ENCODE measurements around the gene CD79B.
A peak's percentile ranks its signal among the peaks of the same experiment; 100 is the strongest.
"Not testable (repeated sequence)": the region's sequence is repeated elsewhere in the genome, so short reads cannot be mapped to it uniquely, and the experiment has no call there.

The CD79B gene

DNA sequence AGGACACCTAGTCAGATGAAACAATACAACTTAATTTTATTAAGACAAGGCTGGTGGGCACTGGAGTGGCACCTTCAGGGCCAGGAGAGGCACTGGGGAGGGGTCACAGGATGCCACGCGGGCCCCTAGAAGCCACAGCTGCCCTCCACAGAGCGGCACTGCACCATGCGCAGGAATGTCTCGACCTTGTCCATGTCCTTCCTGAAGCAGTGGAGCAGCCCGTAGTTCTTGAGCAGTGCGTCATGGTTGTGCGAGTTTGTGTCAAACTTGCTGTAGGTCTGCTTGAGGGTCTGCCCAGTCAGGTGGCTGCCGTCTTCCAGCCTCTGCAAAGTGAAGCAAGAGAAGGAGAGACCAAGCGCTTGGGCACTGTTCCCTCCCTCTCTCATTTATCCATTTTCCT, 22.5 kb downstream of the CD79B start:
- not testable (repeated sequence) for DNase-seq

DNA sequence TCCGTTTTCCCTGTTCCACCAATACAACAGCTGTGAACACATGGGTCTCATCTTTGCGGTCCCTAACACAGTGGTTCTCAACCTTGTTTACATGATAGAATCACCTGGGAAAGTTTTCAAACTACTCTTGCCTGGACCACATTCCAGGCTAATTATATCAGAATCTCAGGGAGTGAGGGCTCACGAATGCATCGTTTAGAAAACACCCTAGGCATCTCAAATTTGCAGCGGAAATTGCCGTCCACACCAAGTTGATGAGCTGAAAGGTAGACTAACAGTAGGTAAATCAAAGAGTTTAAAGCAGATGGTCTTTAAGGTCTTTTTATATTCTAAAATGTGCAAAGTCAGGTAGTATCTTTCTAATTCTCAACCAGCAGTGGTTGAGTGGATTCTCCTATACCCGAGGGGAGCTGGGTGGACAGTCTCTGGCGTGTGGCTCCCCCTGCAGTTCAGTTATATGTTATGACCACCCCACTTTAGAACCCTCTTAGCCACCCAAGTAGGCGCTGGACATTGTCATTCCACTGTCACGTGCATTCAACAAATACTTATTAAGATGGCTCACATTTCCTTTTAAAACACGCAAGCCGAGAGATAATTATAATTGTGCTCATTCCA, 24.9 kb downstream of the CD79B start:
- DNase-seq: not testable (repeated sequence)

DNA sequence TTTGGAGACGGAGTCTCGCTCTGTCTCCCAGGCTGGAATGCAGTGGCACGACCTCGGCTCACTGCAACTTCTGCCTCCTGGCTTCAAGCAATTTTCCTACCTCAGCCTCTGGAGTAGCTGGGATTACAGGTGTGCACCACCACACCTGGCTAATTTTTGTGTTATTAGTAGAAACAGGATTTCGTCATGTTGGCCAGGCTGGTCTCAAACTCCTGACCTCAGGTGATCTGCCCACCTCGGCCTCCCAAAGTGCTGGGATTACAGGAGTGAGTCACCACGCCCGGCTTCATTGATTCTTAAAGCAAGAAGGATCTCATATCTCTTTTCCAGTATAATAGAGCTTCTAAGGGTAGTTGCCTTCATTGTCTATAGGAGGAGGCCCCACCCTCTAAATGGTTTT, 27.3 kb downstream of the CD79B start:
- not testable (repeated sequence) for DNase-seq

DNA sequence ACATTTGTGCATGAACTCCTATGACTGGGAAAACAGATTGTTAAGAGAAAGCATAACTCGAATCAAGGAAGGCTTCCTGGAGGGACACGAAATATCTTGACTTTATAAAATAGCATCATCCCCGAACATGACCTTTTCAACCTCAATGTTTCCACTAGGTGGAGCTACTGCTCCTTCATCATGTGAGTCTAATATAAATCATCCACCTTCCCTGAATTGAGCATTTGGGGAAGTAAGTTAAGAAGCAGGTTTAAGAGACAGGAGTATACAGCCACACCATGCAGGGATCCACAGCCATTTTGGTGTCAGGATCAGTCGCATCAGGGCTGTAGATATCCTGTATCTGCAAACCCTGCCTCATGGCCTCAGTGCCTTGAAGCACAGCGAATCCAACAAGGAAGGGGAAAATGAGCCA, 28.3 kb downstream of the CD79B start:
- DNase-seq: peak; percentile 1

DNA sequence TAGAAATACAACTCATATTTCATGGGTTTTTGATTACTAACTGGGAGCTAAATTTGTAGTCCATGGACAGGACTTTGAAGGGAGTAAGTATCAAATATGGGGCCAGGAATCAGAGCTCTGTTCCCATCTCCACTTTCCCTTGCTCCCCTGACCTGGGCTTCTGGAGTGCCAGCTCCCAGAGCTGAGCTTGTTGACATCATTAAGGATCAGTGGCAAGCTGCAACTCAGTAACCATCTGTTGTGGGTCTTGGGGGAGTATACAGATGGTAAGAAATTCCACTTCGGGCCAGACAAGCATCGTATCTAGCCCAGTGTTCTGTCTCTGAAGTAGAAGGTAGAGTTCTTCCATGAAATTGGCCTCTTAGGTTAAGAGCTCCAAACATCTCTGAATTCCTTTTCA, 30.2 kb downstream of the CD79B start:
- DNase-seq: not testable (repeated sequence)

DNA sequence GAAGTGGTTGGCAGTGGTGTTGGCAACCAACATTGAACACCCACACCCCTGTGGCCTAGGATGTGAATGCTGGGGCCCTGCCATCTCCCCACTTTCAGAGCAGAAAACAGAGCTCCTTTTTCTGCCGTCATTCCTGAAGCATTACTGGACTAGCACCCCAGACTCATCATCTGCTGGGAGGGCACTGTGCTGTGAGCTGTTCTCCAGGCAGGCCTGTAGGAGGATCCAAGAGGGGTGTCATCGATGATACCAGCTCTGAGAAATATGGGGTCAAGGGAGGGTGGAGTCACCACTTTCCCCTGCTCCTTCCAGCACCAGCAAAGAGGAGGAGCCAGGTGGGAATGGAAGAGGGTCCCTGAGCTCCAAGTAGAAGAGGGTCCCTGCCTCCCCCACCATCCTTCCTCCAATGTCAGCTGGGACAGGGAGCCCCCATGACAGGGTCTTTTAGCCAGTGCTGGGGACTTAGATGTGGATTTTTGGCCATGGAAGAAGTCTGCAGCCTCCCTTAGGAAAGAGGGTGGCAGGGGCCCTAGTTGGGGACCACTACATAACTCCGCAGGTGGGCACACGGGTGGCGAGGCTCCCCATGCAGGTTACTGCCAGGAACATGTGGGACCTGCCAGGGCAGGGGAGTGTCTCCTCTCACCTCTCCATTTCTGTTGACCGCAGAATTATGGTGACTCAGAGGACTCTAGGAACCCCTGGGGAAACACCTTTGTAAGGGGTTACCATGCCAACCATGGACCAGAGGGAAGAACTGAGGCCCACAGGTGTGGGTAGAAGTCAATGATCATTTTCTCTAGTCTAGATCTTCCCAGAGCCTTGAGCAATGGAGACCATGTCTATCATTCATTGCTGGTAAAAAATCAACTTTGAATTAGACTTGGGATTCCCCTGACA, 33.0 kb downstream of the CD79B start:
- not testable (repeated sequence) for DNase-seq

DNA sequence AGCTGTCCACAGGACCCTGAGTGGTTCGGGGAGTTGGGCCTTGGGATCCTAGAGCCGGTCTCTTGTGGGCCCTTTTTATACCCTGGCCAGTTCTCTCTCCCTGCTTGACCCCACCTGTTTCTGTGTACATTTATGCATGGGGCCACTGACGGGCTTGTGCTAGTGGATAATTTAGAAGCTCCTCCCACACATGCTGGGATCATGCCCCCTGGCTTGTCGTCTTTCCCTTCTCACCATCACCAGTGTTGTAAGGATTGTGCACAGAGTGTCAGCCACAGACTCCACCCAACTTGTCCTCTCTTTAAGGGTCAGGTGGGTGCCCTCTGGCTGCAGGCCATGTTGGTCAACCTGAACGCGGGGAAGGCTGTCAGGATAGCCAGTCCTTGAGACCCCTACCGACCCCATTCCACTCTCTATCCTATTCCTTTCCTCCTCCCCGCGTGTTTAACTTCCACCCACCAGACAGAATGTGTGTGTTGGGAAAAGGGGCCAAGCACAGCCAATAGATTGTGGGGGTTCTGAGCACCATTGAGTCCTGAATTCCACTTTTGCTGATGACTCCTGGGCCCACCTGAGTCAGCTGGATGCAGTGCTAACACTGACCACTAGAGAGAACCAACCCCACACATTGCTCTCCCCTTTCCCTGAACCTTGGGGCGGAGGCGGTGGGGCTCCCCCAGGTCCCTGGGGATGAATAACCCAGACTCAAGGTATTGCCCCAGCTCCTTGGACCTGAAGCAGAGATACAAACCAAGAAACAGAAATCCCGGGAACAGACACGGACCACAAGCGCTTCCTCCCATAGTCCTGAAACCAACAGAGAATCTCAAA, 35.4 kb downstream of the CD79B start, which contains the start of gene CSH1:
TSS of gene CSH1 (minus strand) at position 51 of the 831 bp plus-strand sequence. CDS start 63 bp downstream, outside the sequence.
- not testable (repeated sequence) for DNase-seq

DNA sequence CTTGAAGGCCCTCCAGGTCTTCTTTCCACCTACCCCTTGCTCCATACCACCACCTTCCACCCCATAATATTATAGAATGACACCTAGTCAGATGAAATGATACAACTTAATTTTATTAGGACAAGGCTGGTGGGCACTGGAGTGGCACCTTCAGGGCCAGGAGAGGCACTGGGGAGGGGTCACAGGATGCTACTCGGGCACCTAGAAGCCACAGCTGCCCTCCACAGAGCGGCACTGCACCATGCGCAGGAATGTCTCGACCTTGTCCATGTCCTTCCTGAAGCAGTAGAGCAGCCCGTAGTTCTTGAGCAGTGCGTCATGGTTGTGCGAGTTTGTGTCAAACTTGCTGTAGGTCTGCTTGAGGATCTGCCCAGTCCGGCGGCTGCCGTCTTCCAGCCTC, 37.3 kb downstream of the CD79B start:
- DNase-seq: not testable (repeated sequence)

DNA sequence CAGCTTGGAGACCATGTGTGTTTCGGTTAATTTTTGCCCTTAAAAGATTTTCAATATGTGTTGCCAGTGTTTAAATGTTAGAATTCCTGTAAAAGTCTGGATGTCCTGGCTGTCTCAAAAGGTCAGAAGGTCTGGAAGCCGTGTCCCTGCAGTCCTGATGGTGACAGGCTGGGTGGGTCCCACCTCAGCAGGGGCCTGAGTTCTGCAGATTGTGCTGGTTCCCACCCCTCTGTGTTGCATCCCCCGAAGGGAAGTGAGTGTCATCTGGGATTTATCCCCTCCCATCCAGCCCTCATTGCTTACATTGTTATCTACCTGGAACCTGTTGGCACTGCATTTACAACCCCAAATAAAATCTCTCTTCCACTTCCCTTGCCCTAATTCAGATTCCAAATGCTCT, 38.1 kb downstream of the CD79B start:
- DNase-seq: not testable (repeated sequence)

DNA sequence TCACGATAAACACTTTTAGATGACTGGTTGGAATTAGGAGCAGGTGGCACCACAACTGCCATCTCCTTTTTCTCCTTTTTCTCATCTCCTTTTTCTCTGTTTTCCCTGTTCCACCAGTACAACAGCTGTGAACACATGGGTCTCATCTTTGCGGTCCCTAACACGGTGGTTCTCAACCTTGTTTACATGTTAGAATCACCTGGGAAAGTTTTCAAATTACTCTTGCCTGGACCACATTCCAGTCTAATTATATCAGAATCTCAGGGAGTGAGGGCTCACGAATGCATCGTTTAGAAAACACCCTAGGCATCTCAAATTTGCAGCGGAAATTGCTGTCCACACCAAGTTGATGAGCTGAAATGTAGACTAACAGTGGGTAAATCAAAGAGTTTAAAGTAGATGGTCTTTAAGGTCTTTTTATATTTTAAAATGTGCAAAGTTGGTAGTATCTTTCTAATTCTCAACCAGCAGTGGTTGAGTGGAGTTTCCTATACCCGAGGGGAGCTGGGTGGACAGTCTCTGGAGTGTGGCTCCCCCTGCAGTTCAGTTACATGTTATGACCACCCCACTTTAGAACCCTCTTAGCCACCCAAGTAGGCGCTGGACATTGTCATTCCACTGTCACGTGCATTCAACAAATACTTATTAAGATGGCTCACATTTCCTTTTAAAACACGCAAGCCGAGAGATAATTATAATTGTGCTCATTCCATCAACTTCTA, 39.7 kb downstream of the CD79B start:
- DNase-seq: not testable (repeated sequence)

DNA sequence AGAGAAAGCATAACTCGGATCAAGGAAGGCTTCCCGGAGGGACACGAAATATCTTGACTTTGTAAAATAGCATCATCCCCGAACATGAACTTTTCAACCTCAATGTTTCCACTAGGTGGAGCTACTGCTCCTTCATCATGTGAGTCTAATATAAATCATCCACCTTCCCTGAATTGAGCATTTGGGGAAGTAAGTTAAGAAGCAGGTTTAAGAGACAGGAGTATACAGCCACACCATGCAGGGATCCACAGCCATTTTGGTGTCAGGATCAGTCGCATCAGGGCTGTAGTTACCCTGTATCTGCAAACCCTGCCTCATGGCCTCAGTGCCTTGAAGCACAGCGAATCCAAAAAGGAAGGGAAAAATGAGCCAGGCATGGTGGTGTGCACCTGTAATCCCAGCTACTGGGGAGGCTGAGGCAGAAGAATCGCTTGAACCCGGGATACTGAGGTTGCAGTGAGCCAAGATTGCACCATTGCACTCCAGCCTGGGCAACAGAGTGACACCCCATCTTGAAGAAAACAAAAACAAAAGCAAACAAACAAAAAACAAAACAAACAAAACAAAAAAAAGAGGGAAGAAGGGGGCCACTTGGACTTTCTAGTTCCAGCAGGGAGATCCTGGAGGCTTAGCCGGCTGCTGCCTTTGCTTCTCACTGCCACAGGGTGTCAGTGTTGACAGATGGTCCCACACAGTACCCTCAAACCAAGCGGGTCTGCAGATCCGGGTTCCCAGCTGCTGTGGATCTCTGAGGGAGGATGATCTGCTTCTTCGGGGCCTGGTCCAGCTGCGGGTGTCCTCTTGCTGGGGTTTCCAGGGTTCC, 42.9 kb downstream of the CD79B start:
- peak; percentile 8 for DNase-seq

DNA sequence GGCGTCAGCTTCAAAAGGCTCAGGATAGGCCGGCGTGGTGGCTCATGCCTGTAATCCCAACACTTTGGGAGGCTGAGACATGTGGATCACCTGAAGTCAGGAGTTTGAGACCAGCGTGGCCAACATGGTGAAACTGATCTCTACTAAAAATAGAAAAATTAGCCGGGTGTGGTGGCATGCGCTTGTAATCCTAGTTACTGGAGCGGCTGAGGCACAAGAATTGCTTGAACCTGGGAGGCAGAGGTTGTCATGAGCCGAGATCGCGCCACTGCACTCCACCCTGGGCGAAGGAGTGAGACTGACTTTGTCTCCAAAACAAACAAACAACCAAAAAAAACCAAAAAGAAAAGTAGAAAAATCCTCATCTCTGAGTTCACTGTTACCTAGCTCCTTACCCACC, 47.0 kb downstream of the CD79B start:
- DNase-seq: not testable (repeated sequence)

DNA sequence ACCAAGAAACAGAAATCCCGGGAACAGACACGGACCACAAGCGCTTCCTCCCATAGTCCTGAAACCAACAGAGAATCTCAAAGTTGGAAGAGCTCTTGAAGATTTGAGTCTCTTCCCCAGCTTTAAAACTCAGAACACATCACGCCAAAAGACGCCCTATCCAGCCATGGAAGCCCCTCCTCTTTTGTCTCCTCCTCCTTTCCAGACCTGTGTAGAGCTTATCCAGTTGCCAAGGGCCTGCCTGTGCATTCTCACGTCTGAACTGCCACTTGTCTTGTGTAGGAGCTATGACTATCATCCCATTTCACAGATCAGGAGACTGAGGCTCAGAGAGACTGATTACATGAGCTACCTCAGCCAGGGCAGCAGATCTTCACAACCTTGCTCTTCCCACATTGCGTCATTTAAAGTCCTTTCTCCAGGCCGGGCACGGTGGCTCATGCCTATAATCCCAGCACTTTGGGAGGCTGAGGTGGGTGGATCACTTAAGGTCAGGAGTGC, 49.5 kb downstream of the CD79B start:
- not testable (repeated sequence) for DNase-seq

DNA sequence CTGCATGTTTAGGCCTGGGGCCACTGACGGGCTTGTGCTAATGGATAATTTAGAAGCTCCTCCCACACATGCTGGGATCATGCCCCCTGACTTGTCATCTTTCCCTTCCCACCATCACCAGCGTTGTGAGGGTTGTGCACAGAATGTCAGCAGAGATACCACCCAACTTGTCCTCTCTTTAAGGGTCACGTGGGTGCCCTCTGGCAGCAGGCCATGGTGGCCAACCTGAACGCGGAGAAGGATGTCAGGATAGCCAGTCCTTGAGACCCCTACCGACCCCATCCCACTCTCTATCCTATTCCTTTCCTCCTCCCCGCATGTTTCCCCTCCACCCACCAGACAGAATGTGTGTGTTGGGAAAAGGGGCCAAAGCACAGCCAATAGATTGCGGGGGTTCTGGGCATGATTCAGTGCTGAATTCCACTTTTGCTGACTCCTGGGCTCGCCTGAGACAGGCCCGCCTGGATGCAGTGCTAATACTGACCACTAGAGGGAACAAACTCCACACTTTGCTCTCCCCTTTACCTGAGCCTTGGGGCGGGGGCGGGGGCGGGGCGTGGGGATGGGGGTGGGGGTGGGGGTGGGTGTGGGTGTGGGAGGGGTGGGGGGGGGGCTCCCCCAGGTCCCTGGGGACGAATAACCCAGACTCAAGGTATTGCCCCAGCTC, 50.1 kb downstream of the CD79B start, which contains the start of gene GH2:
TSS of gene GH2 (minus strand) at position 10 of the 667 bp plus-strand sequence. CDS start 143 bp downstream, outside the sequence.
- peak; percentile 49 for DNase-seq

DNA sequence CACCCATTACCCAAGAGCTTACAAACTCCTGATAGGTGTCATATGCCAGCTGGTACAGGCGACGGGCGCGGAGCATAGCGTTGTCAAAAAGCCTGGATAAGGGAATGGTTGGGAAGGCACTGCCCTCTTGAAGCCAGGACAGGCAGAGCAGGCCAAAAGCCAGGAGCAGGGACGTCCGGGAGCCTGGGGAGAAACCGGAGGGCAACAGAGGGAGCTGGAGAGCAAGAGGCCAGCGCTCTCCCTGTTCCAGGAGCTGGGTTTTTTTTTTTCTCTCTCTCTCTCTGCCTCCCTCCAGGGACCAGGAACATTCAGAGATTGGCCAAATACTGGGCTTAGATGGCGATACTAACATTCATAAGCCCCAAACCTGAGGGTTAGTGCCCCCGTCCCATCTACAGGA, 50.8 kb downstream of the CD79B start:
- not testable (repeated sequence) for DNase-seq

DNA sequence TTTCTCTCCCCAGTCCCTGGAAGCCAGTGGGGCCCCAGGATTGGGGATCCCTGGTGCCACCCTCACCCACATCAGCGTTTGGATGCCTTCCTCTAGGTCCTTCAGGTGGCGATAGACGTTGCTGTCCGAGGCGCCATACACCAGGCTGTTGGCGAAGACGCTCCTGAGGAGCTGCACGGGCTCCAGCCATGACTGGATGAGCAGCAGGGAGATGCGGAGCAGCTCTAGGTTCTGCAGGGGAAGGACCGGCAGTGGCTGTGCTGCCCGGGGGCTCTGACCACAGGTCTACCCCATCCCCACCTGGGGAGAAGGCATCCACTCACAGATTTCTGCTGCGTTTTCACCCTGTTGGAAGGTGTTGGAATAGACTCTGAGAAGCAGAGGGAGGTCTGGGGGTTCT, 51.4 kb downstream of the CD79B start:
- DNase-seq: no peak

All from NCI-H345 (cell line).